ENCODE data around the gene HOXA6.

HOXA6 gene

DNA sequence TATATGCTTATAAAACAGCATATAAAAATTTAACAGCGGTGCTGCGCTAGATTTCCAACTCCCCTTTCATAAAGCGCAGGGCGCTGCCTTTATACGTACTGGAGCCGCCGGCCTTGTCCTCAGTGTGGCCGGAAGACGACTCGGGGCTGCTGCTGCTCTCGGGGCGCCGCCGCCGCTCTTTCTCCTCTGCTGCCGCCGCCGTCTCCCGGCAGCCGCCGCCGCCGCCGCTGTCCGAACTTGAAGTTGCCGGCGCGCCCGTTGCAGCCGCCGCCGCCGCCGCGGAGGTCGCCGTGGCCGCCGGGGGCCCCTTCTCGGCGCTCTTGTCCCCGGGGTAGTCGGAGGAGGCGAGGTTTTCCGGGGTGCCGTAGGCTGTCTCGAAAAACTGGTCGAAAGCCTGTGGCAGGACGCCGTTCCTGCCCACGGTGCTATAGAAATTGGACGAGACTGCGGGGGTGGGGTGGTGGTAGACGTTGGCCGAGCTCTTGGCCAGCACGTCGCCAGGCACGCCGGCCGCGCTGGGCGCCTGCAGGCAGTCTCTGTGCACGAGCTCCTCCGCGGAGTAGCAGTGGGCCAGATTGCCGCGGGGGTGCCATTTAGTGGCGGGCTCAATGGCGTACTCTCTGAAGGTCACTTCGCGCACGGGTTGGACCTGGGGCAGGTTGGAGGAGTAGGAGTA is 36.9 kb upstream of the HOXA6 start:
- no peak for DNase-seq

DNA sequence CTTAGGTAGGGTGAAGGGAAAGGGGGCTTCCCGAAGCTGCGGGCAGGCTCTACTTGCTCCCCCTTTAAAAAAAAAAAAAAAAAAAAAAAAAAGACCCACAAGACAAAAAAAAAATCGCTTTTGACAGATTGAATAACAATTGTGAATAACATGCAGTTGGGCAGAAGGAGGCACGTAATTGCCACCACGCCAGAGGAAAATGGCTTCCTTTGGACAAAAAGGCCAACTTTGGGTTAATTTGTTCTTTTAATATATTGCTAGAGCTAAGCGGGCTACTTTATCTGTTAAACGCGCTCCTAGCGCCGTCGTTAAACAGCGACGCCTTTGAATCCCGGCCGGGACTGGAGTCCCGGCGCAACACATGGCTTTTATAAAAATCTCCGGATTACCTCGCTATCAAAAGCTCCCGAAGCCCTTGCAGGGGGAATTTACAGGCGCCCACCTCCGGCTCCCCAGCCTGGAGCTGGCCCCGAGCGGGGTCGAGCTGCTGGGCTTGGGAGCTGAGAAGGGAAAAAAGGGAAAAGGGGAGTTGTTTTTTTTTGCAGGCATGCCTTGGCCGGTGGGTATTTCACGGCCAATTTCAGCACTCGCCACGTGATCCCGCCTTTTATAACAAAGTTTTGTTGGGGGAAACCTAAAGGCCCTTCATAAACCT is 36.2 kb upstream of the HOXA6 start:
- no peak for DNase-seq

DNA sequence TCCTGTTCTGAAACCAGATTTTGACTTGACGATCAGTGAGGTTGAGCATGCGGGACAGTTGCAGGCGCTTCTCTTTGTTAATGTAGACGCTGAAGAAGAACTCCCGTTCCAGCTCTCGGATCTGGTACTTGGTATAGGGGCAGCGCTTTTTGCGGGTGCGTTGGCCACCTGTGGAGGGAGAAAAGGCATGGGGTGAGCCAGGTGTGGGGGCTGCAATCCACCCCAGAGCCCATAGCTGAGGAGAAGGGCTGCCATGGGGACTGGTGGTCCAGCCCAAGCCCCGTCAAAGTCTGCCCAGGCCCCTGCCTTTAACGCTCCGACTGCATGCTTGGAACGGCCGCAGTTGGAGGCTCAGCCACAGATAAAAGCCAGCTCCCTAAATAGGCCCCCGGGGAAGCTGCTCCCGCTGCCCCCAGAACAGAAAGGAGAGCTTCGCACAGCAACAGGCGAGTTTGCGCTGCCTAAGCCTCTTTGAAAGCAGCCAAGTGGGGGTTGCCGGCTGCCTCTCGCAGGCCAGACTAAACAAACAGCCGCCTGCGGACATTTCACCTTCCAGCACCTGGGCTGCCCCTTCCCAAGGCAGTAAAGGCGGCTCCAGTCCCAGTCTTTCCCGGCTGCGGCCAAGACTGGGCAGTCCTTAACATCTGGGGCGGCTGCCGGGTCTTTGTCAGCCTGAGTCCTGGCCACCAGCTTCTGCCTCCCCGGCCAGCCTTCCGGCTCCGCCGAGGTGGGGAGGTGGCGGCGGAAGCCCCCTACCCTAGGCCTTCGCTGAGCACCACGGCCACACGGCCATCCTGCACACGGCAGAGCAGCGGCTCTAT is 35.5 kb upstream of the HOXA6 start:
- no peak for DNase-seq

DNA sequence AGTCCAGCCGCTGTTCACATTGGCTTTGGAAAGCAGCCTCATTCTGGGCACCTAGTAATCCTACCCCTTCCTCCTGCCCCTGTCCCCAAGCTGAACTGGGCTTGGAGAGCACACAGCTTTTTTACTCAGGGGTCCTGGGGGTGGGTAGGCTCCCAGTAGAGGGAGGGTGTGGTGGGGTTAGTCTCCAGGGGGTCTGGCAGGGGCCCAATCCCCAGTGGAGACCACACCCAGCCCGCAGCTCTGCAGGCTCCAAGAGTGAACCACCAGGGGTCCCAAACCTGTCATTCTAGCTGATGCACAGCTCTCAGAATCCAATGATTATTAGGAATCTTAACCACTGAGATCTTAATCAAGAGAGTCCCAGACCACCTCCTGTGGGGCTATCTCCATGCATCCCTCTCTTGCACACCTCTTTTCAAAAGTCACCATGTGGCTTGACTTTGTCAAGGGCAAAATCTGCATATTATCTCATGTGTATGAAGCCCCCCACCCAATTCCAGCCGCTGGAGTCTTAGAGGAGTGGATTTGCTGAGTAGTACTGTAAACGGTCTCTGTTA is 34.8 kb upstream of the HOXA6 start:
- DNase-seq: no peak

DNA sequence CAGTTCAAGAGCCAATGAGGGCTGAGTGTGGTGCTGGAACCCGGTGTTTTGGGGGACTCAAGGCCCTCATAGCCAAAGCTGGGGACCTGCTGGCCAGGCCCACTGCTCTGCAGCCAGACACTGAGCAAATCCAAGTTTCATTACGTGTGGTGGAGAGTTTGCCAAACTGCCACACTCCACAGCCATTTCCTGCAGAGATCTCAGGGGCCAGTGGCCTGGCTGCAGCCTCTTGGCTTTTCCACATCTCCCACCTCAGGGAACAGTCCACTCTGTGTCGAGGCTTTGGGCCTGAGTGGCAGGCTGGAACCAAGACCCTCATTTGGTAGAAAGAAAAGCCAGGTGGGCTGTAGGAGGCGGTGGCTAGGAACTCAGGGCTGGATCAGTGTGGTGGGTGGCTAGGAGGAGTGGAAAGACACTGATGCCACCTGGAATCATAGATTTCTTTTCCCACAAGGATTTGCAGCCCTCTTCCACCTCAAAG is 34.3 kb upstream of the HOXA6 start:
- DNase-seq: no peak

DNA sequence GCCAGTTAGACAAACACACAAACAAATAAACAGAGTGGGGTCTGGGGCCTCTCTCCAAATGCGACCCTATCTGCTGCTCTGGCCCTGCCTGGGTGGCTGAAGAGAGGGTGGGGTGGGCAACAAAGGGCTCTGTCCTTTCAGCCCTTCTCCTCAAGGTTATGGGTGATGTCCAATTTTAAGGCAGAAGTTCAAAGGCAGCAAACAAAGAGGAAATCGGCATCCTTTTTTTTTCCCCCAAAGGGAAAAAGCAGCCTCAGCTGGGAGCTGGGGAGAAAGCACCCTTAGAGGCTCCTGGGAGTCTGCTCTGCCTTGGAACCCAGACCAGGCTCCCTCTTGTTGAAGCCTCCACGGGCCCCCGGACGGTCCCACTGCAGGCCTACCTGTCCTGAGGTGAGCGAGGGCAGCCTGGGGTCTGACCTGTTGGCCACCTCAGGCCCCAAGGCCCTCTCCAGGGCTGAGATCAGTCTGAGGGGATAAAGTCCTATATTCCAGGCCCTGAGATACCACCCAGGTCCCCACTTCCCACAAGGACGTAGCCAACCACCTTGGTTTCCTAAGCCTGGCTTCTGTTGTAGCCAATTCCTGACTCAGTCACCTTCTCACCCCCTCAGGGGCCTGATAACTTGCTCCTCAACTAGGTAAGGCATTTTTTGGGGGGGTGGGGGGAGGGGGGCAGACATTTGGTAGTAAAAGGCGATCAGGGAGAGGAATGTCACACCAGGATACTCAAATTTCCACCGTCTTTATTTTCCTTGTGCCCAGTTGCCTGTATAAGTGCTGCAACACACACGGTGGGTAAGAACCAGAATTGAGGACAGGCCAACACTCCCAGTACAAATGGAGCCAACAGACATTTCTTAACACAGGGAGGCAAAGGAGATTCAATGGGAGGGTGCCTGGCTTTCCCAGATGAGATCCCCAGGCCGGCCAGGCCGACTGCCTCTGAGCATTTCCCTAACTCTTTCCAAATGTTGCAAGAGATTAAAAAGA is 33.2 kb upstream of the HOXA6 start:
- no peak for DNase-seq

DNA sequence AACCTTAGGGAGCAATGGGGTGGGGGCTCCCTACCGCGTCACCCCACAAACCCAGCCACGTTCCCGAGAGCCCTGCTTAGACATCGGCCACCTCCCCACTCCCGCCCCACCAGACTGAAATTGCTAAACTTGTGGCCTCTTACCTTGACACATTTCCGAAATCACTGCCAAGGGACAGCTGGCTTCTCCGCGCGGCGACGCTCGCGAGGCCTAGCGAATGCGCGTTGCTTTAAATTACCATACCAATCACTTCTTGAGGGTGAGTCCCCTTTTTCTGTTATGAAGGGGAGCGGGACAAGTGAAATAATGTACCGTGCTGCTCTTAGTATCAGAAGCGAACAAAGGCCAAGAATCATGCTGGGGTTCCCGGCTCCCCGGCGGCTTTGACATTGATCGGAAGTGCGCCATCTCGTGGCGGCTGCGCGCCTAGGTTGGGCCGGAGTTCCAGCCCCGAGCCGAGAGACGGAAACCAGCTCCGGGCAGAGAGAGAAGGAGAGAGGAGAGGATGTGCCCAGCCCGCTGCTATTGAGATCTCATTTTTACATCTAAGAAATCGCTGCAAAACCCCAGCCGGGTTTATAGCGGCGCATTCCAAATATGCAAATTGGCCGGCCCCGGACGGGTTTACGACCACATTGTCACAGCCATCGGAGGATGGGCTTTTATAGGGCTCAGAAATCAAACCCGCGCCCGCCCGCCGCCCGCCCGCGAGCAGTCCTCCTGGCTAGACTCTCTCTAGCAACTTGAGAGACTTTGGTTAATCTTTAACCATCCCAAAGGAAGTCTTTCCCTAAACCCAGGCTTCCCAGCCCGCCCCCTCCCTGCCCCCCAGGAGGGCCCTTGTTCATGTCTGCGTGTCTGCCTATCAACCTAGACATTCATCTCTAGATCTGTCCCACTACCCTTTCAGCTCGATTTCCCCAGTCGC is 32.2 kb upstream of the HOXA6 start:
- peak; percentile 74 for DNase-seq

DNA sequence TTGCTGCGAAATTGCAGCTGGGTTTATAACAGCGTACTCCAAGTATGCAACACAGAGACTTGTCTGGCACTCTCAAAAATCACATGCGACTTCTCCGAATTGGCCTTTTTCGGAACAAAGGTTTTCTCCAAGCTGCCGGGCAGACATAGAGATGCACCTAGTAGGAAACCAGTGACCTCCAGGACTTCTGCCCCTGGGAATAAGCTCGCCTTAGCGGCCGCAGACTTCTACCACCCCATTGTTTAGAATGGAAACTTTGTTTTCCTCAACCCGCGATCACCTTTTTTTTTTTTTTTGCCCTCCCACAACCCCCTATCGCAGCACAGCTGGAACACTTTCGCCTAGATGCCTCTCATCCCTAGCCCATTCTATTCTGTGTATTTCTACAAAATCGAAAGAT is 31.5 kb upstream of the HOXA6 start:
- no peak for DNase-seq

DNA sequence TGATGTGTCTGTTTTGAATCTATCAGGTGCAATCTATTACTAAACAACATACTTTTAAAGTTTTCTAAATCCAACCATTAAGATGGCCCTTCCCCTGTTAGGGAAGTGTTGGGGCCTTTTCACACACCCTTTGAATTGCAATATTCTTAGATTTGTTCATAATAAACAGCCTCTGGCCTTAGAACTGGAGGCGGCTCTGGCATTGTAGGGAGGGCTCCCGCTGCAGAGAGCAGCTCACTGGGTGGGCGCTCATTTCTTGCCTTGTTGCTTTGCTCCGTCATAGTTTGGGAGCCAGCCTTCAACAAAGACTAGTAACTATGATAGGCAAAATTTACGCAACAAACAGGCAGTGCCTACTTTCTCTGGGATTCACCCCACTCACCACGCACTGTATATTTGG is 30.8 kb upstream of the HOXA6 start:
- no peak for DNase-seq

DNA sequence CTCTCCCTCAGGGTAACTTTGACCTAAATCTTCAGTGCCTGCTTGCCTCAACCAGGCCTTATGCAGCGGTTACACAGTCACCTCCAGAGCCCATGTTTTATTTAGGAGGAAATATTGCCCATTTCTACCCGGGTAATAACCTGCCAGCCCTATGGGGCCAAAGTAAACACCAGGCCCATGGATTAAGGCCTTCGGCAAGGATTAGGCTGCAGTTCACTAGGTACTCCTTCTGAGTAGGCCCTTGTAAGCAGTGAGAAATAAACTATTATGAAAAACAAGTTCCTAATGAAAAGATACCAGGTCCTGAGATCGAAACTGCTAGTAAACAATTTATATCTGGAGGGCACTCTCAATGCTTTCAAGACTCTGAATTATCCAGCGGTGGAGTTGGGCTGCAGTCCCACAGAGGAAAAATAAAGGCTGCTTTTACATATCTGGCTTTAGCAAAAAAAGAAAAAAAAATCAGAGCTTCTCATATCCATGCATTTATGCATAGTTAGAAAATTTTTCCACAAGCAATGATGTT is 30.3 kb upstream of the HOXA6 start:
- no peak for DNase-seq

DNA sequence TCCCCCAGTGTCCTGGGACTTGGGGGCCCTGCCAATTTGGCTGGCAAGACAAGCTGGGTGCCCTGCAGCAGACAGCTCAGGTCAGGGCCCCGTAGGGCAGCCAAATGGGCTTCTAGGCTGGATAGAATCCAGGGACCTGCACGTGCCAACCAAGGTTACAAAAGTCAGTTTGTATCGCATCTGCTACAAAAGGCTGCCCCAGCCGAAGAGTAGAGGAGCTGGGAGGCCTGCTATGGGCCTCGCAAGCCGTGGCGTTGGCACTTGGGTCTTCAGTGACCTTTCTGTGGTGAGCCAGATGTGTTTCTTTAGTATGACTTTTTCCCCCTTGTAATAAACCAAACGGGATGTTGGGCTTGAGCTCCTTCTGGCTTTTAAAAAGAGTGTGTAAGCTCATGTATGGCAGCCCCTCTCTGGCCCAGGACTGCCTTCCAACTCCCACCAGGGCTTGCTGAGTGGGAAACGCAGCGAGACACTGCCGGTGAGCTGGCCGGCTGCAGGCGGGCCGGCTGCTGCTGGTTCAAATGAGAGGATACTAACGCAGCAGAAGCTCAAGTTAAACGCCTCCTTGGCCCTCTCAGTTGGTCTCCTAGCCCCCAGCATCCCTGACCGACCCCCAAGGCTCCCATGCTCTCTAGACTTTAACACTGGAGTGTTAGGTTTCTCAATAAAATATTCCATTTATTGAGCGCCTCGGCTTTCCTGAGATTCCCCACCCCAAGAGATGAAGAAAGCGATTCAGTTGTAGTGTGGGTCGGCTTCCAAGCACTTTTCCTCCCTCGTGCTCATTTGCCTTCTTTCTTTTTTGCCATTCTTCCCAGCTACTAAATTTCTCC is 29.6 kb upstream of the HOXA6 start:
- DNase-seq: no peak

DNA sequence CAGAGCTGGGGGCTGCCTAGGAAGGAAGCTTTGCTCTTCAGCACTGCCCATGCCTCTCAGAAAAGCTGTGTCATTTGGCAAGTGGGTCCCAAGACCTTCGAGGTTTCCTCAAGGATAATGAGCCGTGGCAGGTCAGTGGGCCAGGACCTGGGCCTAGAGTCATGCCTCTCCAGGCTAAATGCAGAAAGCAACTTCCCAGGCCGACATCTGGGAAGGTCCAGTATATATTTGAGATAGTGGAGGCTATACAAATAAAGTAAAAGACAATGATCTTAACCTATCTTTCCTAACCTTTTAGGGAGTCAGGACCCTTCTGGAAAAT is 28.9 kb upstream of the HOXA6 start:
- DNase-seq: no peak

DNA sequence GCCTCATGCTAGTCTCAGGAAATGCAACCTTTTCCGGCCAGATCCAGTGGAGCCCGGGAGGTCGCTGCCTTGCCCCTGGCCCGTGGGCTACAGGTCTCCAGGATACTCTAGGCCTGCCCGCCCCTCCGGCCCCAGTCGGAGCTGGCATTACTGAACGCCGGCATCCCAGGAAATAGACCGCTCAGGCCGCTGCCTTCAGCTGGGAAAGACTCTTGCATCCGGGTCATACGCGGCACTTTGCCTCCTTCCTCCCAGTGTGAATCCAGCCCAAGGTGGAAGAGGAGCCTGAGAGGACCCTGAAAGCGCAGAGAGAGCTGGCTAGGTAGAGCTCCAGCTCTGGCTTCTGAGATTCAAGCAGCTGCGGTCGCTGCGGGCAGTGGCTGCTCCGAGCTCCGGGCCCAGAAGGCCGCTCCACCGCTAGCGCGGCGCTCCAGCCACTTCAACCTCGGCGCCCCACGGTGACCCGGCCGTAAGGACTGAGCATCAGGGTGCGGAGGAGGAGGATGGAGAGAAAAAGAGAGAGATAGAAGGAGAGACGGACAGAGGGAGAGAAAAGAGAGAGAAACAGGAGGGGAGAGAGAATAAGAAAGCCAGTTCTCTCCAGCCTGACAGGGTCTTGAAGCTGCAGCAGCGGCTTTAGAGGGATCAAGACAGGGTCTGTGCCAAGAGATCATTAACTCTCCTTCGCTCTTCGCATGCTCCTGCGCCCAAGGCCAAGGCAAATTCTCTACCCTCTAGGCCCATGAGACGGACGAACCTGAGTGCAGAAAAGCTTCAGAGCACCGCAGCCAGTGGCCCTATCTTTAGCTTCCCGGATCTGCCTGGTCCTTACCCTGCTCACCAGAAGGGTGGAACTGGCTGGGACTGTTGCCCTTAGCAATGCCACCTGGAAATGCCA is 28.3 kb upstream of the HOXA6 start:
- no peak for DNase-seq

DNA sequence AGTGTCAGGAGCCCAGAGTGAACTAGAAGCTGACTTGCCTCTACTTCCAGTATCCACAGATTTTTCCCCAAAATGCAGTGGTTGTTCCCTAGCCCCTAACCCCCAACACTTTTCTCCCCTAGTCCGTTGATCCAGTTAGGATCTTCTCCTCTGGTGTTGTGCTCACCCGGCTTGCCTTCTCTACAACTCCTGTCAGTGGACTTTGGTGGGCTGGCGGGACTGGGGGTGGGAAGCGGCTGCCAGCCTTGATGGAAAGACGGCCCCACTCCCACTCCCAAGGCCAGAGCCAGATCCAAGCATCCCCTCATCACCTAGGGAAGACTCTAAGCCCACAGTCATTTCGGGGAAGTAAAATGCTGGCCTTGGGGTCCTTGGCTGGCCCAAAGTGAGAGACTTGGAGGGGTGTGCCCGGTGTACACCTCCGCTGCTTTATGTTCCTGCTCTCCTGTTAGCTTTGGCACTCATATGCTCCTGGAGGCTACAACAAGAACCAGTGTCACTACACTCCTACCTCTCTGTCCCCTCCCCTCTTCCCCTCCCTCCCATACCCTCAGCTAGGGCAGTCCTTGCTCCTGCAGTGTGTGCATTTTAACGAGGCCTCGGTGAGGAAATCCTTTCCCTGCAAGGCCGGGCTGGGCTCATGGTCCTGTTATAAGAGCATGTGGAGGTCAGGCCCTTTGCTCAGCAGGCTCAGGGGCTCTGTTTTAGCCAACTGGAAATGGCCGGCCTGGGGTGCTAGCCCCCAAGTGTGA is 27.5 kb upstream of the HOXA6 start:
- DNase-seq: no peak

DNA sequence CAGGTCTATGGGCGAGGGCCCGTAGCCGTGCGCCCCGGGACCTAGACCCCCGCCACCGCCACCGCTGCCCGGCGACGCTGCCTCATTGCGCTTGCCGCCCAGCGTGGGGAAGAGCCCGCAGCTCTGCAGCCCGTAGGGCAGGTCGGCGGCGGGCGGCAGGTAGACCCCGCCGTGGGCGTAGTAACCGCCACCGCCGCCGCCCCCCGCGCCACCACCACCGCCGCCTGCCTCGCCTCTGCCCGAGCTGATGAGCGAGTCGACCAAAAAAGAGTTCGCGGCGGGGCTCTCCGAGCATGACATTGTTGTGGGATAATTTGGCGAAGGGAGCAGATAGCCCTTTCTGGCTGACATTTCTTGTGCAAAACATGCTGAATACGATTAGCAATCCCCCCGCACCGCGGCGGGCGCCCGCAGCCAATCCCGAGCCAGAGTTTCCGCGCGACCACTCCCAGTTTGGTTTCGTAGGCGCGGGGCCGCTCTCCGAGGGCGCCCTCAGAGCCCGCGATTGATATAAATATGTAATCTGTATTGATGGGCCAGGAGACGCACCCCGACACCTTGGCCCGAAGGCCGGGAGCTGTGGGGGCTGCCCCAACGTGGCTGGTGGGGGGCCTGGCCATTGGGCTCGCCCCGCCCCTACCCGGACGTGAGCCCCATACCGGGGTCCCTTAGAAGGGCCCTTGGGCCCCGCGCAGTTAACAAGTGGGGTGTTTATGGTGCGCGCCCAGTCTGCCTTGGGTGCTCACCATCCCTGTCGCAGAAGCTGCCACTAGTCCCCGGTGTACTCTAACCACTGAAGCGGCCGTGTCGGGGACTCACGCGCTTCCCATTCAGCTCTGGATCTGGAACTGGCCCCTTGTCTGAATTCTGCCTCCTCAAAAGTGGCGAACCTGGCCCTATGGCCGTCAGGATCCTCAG is 26.6 kb upstream of the HOXA6 start, which contains the start of gene HOXA10:
TSS of gene HOXA10 (minus strand) at position 365 of the 918 bp plus-strand sequence. CDS start at position 351, 14 bp downstream.
- DNase-seq: no peak

DNA sequence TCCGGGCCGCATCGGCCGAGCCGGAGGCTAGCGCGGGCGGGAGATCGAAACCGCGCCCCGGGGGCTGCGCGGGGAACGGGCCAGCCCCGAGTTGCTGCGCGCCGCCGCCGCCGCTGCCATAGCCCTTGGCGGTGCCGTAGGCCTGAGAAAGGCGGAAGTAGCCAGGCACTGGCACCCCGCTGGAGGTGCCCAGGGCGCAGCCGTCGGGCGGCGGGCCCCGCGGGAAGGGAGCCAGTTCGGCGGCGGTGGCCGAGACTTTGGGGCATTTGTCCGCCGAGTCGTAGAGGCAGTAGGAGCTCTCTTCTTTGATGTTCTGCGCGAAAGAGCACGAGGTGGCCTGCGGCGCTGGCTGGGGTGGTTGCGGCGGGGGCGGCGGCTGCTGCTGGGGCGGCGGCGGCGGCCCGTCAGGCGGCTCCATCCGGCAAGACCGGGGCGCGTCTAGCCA is 26.0 kb upstream of the HOXA6 start:
- no peak for DNase-seq
